Tibial nerve (tissue), 4 donors: ENCODE results near the gene LRRC25.
A peak's percentile ranks its signal among the peaks of the same experiment; 100 is the strongest.

Experiments
- CTCF ChIP-seq, 5 experiments: fragments of 200-600 bp in 3 of 5; fragments of 450-650 bp in 2 of 5; sonication (generic) in 3 of 5; IDR thresholded peaks; one replicate each; pipeline ENCODE4 v1.5.1; 2016 to 2019; ENCODE audit warnings: antibody characterized with exemption in 5 of 5, mild to moderate bottlenecking in 3 of 5, moderate library complexity in 2 of 5
- EP300 ChIP-seq, 2 donors: sonication (generic); formaldehyde crosslinking; IDR thresholded peaks; one replicate each; pipeline ENCODE4 v1.6.1; 2017; ENCODE audit warnings: antibody characterized with exemption in 2 of 2, mild to moderate bottlenecking in 1 of 2
- POLR2A ChIP-seq, 2 donors: fragments of 450-650 bp; IDR thresholded peaks; one replicate each; pipeline ENCODE4 v1.6.1; 2017; ENCODE audit warnings: antibody characterized with exemption in 2 of 2, mild to moderate bottlenecking in 2 of 2, moderate library complexity in 2 of 2

GRCh38 chr19:18415178-18415867 lies 17.9 kb upstream of the LRRC25 start:
- TF ChIP-seq POLR2A (IDR thresholded peaks at IDR 0.05) (peak; percentile 32 to 72), CTCF (IDR thresholded peaks at IDR 0.05) (no peak), EP300 (IDR thresholded peaks at IDR 0.05) (peak in 1 of 2 donors; percentile 88)
